HT-29 (cell line): ENCODE data around the gene PPP2R2B. TPM values are rescaled to one million over a fixed set of nuclear protein-coding genes. Genes with fewer than 3 reads are reported as not detected.

Source experiments
- DNase-seq: peaks from one replicate; pipeline ENCODE4 v3.0.0-alpha.2; 2015; ENCODE audit warnings: low spot score
- total RNA-seq: library from RNA; depleted of rRNA; stranded (reverse); fragments of >200 nt; shearing (Covaris generic); gene quantifications from 2 replicates; pipeline ENCODE4 v1.2.3, GENCODE V29; 2014; rRNA removed

The PPP2R2B gene
- total RNA-seq: 0.03 and 0.08 TPM in 2 replicates

DNA sequence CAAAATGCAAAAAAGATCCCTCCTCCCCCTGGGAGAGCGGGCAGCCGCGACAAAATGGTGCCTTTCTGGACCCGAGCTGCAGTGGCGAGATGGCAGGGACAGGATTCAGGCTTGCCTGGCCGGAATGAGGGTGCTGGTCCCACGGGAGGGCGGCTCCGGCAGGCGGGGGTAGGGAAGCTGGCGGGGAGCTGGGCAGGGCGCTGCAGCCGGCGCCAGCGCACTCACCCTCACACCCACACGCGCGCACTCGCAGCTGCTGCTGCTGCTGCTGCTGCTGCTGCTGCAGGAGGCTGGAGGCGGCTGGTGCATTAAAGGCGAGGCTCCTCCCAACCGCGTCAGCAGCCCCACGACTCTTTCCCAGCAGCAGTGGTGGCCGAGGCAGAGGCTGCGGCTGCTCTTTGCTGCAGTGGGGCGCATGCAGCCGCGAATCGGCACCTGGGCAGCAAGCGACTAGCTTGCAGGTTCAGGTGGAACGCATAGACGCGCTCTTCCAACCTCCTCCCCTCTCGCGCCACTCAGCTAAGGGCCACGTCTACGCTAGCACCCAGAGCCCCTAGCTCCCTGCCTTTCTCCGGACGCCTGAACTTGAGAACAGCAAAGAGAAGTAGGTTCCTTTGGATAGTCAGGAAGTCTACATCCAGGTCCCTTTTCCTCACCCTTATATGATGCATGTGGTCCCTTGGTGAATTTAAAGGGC is at the start of gene PPP2R2B:
TSS of gene PPP2R2B (minus strand) at position 282 of the 697 bp plus-strand sequence.
- DNase-seq: no peak

GRCh38 chr5:146924132-146924531 is 45.6 kb upstream of the PPP2R2B start:
- no peak for DNase-seq

DNA sequence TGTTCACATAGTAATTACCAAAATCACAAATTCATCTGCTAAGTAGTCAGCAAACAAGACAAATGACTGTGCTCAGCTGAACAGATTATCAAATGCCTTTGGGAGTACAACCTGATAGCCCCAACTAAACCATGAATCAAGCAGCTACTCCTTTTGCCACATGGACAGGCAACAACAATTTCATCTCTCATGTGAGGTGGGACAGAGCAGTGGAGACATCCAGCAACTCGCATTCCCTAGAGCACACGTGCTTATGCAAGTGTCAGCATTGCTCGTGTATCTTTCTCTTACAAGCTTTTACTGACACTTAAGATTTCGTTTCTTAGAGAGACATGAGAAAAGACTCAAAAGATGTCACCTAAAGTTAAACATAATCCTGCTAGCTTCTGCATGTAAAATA is 42.7 kb upstream of the PPP2R2B start:
- no peak for DNase-seq

- no peak for DNase-seq
Observed at GRCh38 chr5:146920351-146920881, 41.9 kb upstream of the PPP2R2B start.

DNA sequence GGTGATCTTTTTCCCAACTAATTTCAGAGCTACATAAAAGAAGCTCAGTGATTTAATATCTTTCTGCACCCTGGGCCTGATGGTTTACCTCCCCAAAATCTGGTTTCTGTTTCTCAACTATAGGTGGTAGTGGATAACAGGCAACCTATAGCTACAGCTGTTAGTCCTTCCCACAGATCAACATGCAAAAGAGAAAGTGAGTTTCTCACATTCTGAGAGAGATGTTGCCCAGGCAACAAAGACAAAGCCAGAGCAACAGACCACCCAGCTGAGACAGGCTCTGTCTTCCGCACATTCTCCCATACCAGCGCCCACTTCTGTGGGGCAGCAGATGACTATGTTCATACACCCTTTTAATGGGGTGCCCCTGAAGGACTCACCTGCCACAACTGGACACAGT is 40.7 kb upstream of the PPP2R2B start:
- no peak for DNase-seq

GRCh38 chr5:146917931-146918330 is 39.4 kb upstream of the PPP2R2B start:
- DNase-seq: no peak

GRCh38 chr5:146912874-146913273 is 34.3 kb upstream of the PPP2R2B start:
- no peak for DNase-seq

GRCh38 chr5:146910239-146910638 is 31.7 kb upstream of the PPP2R2B start:
- no peak for DNase-seq

DNA sequence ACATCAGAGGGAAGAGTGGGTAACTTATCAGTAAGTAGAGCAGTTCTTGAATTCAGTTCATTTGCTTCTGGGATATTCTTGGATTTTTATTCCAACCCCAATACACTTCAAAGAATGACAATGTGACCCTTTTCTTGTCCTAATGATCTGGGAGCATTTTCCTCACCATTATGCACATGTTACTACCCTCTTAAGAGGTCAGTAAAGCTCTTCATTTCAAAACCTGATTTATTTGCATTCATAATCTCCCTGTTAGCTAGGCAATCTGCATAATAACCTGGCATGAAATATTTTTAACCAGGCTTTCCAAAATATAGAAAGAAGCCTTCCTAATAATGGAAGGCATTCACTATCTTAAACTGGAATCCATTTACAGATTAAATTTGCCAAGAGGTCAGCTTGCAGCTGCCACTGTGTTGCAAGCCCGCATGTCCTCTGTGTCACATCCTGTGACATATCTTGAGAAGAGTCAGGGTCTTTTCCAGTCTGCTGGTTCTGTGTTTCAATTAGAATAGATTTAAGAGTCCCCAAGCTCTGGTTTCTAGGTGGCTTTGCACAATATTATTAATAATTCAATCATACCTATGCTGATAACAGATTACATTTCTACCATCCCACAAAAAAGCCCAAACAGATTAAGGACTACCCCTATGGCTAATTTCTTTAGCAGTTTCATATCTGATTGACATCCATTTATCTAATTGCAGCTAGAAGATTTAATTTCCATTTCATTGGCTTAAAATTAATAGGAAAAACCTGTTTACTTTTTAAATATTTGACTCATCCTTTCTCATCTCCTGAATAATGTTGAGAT is 30.9 kb upstream of the PPP2R2B start:
- no peak for DNase-seq

DNA sequence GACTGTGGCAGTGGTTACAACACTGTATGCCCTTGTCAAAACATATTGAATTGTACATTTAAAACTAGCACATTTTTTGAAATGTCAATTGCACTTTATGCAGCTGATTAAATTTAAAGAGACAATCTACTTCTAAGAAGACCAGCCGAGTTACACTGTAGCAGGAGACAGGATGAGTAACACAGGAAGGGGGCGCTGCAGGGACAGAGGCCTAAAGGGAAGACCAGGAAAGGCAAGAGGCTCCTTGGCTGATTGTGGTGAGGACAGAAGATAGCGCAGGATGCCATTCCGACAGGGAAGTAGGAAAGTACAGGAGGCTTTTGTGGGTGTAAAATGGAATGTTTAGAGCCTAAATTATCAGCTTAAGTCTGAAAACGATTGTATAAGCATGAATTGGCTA is 28.2 kb upstream of the PPP2R2B start:
- no peak for DNase-seq

DNA sequence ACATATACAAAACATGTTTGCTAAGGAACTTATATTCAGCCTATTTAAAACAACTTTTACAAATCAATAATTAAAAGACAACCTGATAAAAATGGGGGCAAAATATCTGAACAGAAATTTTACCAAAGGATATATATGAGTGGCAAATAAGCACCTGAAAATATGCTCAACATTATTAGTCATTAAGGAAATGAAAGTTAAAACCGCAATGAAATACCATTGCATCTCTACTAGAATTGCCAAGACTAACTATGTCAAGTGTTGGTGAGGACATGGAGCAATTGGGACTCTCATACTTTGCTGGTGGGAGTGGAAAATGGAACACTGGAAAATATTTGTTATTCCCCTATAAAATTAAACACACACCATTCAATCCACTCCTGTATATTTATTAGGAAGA is 26.3 kb upstream of the PPP2R2B start:
- no peak for DNase-seq

DNA sequence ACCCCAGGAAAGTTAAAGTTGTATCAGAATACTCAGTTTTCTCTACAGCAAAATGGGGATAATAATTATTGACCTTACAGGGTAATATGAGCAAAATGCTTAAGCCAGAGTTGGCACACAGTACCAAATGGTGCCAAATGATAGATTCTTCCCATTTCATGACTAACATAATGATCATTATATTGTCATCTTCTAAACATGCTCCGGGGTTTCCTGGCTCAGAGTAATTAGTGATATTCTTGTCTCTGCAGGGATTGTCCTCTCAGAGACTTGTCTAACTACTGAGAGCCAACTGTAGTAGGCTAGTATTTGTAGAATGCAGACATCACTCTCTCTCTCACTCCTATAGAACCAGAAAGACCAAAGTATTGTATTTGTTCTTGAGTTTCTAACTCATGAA is 25.2 kb upstream of the PPP2R2B start:
- no peak for DNase-seq

DNA sequence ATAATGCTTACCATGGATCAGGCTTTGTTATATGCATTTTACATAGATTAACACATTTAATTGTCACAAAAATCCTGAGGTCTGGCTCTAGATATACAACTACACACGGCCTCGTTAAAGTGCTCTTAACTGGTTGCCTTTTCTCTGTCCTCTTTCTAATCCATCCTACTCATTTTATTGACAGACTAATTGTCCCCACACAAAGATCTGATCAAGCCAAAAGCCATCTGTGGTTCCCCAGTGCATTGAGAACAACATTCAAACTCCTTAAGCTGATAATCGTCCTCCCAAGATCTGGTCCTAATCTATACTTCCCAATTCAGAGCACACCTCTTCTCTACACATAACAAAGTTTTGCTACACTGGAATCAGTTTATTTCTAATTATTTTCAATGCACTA is 23.9 kb upstream of the PPP2R2B start:
- no peak for DNase-seq

DNA sequence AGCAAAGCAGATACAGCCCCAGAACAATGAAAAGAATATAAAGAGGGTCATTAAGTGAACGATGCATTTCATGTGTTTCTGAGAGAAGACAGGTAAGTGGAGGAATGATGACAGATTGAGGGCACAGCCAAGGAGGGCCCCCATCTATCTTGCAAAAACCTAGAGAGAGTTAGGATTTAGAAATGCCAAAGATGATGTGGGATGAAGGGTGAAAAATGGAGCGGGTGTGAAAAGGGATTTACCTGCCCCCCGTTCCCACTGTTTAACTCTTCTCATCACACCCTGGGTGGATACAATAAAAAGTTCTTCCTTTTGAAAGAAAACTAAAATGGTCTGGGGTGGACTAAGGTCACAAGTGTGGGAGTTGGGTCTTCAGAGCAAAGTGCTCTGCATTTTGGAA is 18.5 kb upstream of the PPP2R2B start:
- no peak for DNase-seq

DNA sequence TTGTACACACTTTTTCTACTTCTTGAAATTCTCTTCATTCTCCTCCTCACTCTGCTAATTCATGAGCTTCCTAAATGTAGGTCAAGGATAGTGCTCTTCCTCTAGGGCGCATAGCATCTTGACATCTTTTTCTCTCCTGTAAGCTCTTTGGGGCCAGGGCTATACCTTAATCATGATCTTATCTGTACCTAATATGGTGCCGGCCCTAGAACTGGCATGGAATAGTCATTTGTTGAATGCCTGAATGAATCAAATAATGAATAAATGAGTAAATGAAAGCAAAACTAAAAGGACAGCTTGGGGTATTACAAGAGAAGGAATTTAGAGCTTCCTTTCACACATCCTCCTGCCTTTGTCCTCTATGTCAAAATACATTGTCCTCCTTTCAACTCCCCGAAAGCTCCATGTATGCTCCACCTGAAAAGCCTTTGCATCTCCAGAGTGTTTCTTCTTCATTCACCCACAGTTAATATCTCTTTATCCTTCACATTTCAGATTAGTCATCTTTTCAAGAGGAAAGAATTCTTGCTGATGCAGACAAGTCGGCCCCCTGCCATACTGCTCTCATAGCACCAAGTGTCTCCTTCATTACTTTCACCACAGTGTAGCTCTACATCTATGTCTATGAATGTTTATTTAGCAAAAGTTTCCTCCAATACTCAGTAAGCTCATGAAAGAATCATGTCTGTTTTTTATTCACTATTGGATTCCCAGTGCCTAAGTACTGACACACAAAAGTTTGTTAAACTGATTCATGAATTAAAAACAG is 16.4 kb upstream of the PPP2R2B start:
- DNase-seq: no peak

DNA sequence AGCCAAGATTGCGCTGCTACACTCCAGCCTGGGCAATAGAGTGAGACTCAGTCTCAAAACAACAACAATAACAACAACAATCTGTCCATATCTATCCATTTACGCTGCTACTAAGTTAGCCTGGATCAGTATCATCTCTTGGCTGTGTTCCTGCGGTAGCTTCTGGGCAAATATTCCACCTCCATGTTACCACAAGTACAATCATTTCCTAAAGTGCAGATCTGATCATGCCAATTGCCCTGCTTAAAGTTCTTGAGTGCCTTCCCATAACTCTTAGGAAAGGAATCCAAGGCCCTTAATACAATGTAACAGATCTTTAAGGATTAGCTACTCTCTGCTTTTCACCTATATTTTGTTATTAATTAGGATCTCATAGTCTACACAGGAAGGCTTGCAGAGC is 15.4 kb upstream of the PPP2R2B start:
- no peak for DNase-seq

DNA sequence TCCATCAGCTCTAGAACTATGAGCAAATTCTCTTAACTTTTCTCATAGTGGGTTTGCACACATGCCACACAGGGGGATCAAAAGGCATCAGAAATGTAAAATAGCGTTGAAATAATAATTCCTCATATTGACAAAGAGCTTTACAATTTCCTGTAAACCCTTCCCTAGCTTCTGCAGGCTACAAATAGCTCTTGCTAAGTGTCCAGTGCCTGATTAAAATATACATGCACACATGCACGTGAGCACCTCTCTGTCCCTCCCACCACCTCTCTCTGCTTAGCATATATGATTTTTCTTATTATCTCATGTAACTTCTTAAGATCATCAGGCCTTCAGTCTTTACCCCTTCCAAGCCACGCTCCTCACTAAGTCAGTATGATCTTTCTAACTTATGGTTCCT is 13.7 kb upstream of the PPP2R2B start:
- DNase-seq: no peak

DNA sequence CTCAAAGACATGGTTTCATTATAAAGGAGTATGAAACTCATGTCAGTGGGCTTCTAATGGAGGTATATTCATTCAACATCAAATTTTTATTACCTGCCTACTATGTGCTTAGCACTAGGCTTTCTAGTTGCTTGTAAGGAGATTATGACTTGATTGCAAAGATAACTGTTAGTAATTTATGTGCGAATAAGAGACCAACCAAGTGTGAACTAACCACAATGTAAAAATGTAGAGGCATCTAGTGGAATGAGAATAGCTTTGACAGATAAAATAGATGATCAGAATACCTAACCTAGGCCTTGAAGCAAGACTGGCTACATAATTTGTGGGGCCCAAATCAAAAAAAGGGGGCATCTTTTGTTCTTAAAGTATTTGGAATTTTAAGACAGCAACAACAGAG is 13.0 kb upstream of the PPP2R2B start:
- no peak for DNase-seq

DNA sequence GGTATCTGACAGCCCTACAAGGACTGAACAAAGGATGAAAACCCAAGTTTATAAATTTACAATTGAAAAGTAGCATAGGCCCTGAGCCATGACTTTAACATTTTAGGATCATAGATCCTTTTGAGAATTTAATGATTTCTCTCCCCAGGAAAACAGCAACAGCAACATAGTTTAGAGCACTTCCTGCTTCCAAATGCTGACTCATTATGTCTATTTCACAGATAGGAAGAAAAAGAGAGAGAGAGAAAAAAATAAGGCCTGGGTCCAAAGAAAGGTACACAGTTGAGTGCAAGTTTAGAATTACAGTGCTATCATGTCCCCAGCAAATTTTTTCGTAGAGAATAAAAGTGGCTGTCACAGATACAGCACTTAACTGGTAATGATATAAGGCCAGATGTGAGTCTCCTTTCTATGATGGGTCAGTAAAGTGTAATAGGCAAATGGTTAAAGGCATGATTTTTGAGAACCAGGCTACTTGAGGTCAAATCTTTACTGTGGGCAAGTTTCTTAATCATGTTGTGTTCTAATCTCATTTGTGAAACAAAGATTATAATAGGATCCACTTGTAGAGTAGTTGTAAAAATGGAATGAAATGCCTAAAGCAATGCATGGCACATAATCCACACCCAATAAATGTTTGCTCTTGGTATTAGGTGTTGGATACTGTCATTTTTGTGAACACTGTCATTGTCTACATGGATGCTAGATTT is 12.3 kb upstream of the PPP2R2B start:
- peak; percentile 2 for DNase-seq

DNA sequence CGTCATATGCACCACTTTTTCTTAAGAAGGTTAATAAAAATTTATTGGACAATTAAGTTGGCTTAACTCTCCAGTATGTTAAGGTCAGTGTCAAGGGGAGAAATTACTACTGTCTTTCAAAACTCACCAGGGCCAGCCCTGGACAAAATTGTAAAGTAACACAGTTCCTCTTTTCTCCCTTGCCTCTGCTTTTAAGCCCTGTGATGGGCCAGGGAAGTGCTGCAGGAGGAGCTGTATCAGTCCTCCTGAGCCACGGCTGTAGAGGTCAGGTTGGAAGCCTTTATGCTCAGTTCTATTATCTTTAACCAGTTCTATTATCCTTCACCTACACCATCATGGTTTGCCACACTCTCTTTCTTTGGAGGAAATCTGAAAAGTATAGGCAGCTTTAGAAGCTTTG is 11.5 kb upstream of the PPP2R2B start:
- no peak for DNase-seq

GRCh38 chr5:146889169-146889568 is 10.6 kb upstream of the PPP2R2B start:
- DNase-seq: no peak
